ENCODE measurements around the gene SYTL5.

Gene SYTL5

DNA sequence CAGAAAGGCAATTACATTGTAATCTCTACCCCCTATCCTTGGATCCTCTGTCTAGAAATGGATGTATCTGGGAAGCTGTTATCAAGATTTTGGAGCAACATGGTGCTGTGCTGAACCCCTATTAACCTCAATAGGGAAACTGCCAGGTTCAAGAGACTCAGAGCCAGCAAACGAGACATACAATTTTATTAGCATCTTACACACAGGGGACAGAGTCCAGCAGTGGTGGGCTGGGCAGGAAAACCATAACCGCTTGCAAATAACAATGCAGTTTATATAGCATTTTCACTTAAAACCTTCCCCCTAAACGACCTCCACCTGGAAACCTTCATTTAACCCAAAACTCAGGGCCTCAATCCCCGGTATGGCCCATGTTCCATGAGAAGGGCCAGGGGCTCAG lies 79.5 kb downstream of the SYTL5 start:
- H4K91ac ChIP-seq (ENCODE audit: low read depth, low read length), result no peak overlapping the region
- no peak overlapping the region for H3K9ac ChIP-seq (ENCODE audit: low read length)
- no CpG with 5 or more reads among the region's 4 CpGs for WGBS (ENCODE audit: extremely low coverage, insufficient coverage, insufficient read length)

DNA sequence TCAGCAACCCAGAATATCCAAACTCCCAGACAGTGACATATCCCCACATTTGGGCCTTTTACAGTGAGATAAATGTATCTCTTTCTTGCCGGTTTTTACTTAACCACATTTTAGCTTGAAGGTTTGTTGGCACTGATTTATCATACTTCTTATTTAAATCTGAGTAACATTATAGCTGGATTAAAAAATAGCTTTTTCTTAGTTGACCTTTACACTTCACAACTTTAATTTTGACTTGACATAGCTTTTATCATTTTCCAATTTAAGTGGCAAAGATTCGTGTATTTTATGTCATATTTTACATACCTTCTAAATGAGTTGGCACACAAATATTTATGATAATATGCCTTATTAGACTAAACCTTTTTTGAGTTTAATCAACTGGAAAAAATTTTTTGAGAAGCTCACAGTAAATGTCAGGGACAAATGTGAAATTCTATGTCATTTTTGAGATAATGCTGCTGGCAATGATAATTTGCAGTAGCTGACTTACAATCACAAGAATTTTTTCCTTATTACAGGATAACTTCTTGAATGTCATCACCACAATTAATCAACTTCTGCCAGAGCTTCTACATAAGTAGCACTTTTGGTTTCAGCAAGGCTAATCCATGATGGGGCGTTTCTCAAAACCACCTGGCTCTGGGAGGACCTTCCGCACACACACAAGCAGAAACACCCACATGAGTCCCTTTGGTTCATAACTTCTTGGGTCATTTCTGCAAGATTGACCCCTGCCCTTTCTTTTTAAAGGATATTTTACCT lies 80.3 kb downstream of the SYTL5 start:
- Histone ChIP-seq H3K27me3 (ENCODE audit: insufficient read depth, low read length) (no peaks in the 10 kb centered on the region), H2BK5ac (ENCODE audit: low read depth, low read length, poor library complexity) (no peak overlapping the region), H3K18ac (ENCODE audit: low read length) (no peak overlapping the region), H3K36me3 (ENCODE audit: control insufficient read depth in 1 of 2, insufficient read depth in 2 of 2, low read length in 2 of 2) (no peaks in the 10 kb centered on the region), H3K9me3 (ENCODE audit: insufficient read depth, low read depth, low read length) (no peaks in the 10 kb centered on the region), H3K4me1 (ENCODE audit: control insufficient read depth in 1 of 2, insufficient read depth in 2 of 2, low read length in 2 of 2) (no peaks in the 10 kb centered on the region), H2AFZ (ENCODE audit: insufficient read depth, low read length, poor library complexity) (no peak overlapping the region), H4K91ac (ENCODE audit: low read depth, low read length) (no peak overlapping the region), H3K4me2 (ENCODE audit: low read length) (no peak overlapping the region), H2AK5ac (ENCODE audit: low read length) (no peak overlapping the region), H2BK120ac (ENCODE audit: insufficient read depth, low read length, poor library complexity) (no peak overlapping the region), H3K4me3 (ENCODE audit: low read depth, low read length) (no peak overlapping the region), H4K8ac (ENCODE audit: low read depth, low read length) (no peak overlapping the region), H3K14ac (ENCODE audit: low read length) (no peak overlapping the region), H3K9ac (ENCODE audit: low read length) (no peak overlapping the region), H3K79me2 (ENCODE audit: control insufficient read depth, insufficient read depth, low read length, poor library complexity) (no peaks in the 10 kb centered on the region), H4K12ac (ENCODE audit: low read depth, low read length) (no peak overlapping the region), H3K23ac (ENCODE audit: low read length) (no peak overlapping the region), H3K79me1 (ENCODE audit: low read length) (no peaks in the 10 kb centered on the region), H3K4ac (ENCODE audit: low read depth, low read length) (no peak overlapping the region), H2BK12ac (ENCODE audit: low read length) (no peak overlapping the region), H3K27ac (ENCODE audit: low read depth, low read length) (no peak overlapping the region)
- DNase-seq, result no peak
- no CpG with 5 or more reads among the region's 4 CpGs for WGBS (ENCODE audit: extremely low coverage, insufficient coverage, insufficient read length)

More for the DNA sequence above, 79.5 kb downstream of the SYTL5 start:
- Histone ChIP-seq H2BK12ac (ENCODE audit: low read length) (no peak overlapping the region), H3K23ac (ENCODE audit: low read length) (no peak overlapping the region), H2AFZ (ENCODE audit: insufficient read depth, low read length, poor library complexity) (no peak overlapping the region), H3K4me1 (ENCODE audit: control insufficient read depth in 1 of 2, insufficient read depth in 2 of 2, low read length in 2 of 2) (no peaks in the 10 kb centered on the region), H3K27ac (ENCODE audit: low read depth, low read length) (no peak overlapping the region), H3K9me3 (ENCODE audit: insufficient read depth, low read depth, low read length) (no peaks in the 10 kb centered on the region), H3K18ac (ENCODE audit: low read length) (no peak overlapping the region), H3K79me1 (ENCODE audit: low read length) (no peaks in the 10 kb centered on the region), H3K36me3 (ENCODE audit: control insufficient read depth in 1 of 2, insufficient read depth in 2 of 2, low read length in 2 of 2) (no peaks in the 10 kb centered on the region), H4K12ac (ENCODE audit: low read depth, low read length) (no peak overlapping the region), H2AK5ac (ENCODE audit: low read length) (no peak overlapping the region), H3K27me3 (ENCODE audit: insufficient read depth, low read length) (no peaks in the 10 kb centered on the region), H4K8ac (ENCODE audit: low read depth, low read length) (no peak overlapping the region), H3K4me3 (ENCODE audit: low read depth, low read length) (no peak overlapping the region), H3K14ac (ENCODE audit: low read length) (no peak overlapping the region), H3K4me2 (ENCODE audit: low read length) (no peak overlapping the region), H2BK5ac (ENCODE audit: low read depth, low read length, poor library complexity) (no peak overlapping the region), H3K79me2 (ENCODE audit: control insufficient read depth, insufficient read depth, low read length, poor library complexity) (no peaks in the 10 kb centered on the region), H2BK120ac (ENCODE audit: insufficient read depth, low read length, poor library complexity) (no peak overlapping the region), H3K4ac (ENCODE audit: low read depth, low read length) (no peak overlapping the region)
- no peak for DNase-seq

DNA sequence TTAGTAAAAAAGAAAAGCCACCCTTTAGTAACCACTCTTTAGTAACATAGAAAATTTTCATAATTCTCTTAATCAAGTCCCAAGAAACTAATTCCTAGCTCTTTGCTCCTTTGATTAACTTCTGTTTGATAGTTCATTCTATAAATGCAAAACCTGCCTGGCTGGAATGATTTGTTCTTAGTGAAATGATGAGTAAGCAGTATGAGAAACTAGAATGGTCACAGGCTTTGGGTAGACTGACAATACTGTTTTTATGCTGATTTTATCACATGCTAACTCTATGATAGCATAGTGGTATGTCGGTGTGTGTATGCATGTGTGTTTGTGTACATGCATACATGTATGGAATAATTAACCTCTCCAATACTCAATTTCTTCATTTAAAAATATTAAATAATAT lies 81.2 kb downstream of the SYTL5 start:
- Histone ChIP-seq H3K36me3 (ENCODE audit: control insufficient read depth in 1 of 2, insufficient read depth in 2 of 2, low read length in 2 of 2) (peaks cover 3% of the 10 kb centered on the region in 2 experiments), H3K79me1 (ENCODE audit: low read length) (no peaks in the 10 kb centered on the region), H3K23ac (ENCODE audit: low read length) (no peak overlapping the region), H3K4me2 (ENCODE audit: low read length) (no peak overlapping the region), H3K4me3 (ENCODE audit: low read depth, low read length) (no peak overlapping the region), H3K4ac (ENCODE audit: low read depth, low read length) (no peak overlapping the region), H3K79me2 (ENCODE audit: control insufficient read depth, insufficient read depth, low read length, poor library complexity) (no peaks in the 10 kb centered on the region), H3K27ac (ENCODE audit: low read depth, low read length) (no peak overlapping the region), H3K9me3 (ENCODE audit: insufficient read depth, low read depth, low read length) (no peaks in the 10 kb centered on the region), H4K8ac (ENCODE audit: low read depth, low read length) (no peak overlapping the region), H4K12ac (ENCODE audit: low read depth, low read length) (no peak overlapping the region), H2AK5ac (ENCODE audit: low read length) (no peak overlapping the region), H2BK12ac (ENCODE audit: low read length) (no peak overlapping the region), H2BK5ac (ENCODE audit: low read depth, low read length, poor library complexity) (no peak overlapping the region), H3K27me3 (ENCODE audit: insufficient read depth, low read length) (no peaks in the 10 kb centered on the region), H2BK120ac (ENCODE audit: insufficient read depth, low read length, poor library complexity) (no peak overlapping the region), H3K18ac (ENCODE audit: low read length) (no peak overlapping the region), H3K4me1 (ENCODE audit: control insufficient read depth in 1 of 2, insufficient read depth in 2 of 2, low read length in 2 of 2) (no peaks in the 10 kb centered on the region), H4K91ac (ENCODE audit: low read depth, low read length) (no peak overlapping the region), H3K9ac (ENCODE audit: low read length) (no peak overlapping the region), H2AFZ (ENCODE audit: insufficient read depth, low read length, poor library complexity) (no peak overlapping the region), H3K14ac (ENCODE audit: low read length) (no peak overlapping the region)
- no CpG with 5 or more reads among the region's 1 CpG for WGBS (ENCODE audit: extremely low coverage, insufficient coverage, insufficient read length)
- no peak for DNase-seq

DNA sequence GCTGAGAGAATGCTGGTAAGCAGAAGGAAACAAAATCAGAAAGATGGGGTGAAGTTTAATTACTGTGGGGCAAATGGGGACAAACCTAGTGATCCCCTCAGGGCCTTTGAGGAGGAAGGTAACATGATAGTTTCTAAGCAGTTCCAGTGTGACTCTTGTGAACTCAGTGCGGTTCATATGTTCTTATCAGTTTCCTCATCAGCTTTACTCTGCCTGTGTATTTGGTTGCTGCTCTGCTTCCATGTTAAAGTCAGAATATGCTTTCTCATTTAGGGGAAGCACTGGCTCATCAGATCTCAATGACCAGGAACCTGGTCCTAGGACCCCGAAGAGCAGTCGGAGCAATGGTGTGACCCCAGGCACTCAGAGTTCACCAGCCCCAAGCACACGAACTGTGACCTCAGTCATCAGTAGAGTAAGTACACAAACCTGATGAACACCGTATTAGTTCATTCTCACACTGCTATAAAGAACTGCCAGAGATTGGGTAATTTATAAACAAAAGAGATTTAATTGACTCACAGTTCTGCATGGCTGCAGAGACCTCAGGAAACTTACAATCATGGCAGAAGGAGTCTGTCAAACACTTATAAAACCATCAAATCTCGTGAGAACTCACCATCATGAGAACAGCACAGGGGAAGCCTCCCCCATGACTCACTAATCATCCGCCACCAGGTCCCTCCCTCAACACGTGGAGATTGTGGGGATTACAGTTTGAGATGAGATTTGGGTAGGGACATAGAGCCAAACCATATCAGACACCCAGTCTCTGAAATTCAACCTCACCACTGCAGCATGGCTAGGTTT lies 83.0 kb downstream of the SYTL5 start:
- no peak overlapping the region for H3K4ac ChIP-seq (ENCODE audit: low read depth, low read length)
- no peaks in the 10 kb centered on the region for H3K9me3 ChIP-seq (ENCODE audit: insufficient read depth, low read depth, low read length)
- no peak overlapping the region for H3K23ac ChIP-seq (ENCODE audit: low read length)
- H3K9ac ChIP-seq (ENCODE audit: low read length), result no peak overlapping the region
- no peak overlapping the region for H4K8ac ChIP-seq (ENCODE audit: low read depth, low read length)
- H3K14ac ChIP-seq (ENCODE audit: low read length), result no peak overlapping the region
- H3K18ac ChIP-seq (ENCODE audit: low read length), result no peak overlapping the region
- H3K27me3 ChIP-seq (ENCODE audit: insufficient read depth, low read length), result no peaks in the 10 kb centered on the region
- H2AK5ac ChIP-seq (ENCODE audit: low read length), result no peak overlapping the region
- no peaks in the 10 kb centered on the region for H3K79me2 ChIP-seq (ENCODE audit: control insufficient read depth, insufficient read depth, low read length, poor library complexity)
- H3K4me3 ChIP-seq (ENCODE audit: low read depth, low read length), result no peak overlapping the region
- no peak overlapping the region for H4K91ac ChIP-seq (ENCODE audit: low read depth, low read length)
- H3K36me3 ChIP-seq (ENCODE audit: control insufficient read depth in 1 of 2, insufficient read depth in 2 of 2, low read length in 2 of 2), result peaks cover 3% of the 10 kb centered on the region in 2 experiments
- no peak overlapping the region for H3K27ac ChIP-seq (ENCODE audit: low read depth, low read length)
- H2BK12ac ChIP-seq (ENCODE audit: low read length), result no peak overlapping the region
- no peak overlapping the region for H3K4me2 ChIP-seq (ENCODE audit: low read length)
- H4K12ac ChIP-seq (ENCODE audit: low read depth, low read length), result no peak overlapping the region
- H3K4me1 ChIP-seq (ENCODE audit: control insufficient read depth in 1 of 2, insufficient read depth in 2 of 2, low read length in 2 of 2), result no peaks in the 10 kb centered on the region
- WGBS (ENCODE audit: extremely low coverage, insufficient coverage, insufficient read length), result no CpG with 5 or more reads among the region's 8 CpGs
- H2BK120ac ChIP-seq (ENCODE audit: insufficient read depth, low read length, poor library complexity), result no peak overlapping the region
- no peaks in the 10 kb centered on the region for H3K79me1 ChIP-seq (ENCODE audit: low read length)
- no peak overlapping the region for H2AFZ ChIP-seq (ENCODE audit: insufficient read depth, low read length, poor library complexity)
- no peak overlapping the region for H2BK5ac ChIP-seq (ENCODE audit: low read depth, low read length, poor library complexity)
- no peak for DNase-seq

Measured in trophoblast cell (in vitro differentiated cells and primary cell).